Gastroesophageal sphincter (tissue), 4 donors: ENCODE results near the gene RAB6B. TPM values are rescaled to one million over a fixed set of nuclear protein-coding genes. Genes with fewer than 3 reads are reported as not detected.

ENCODE experiments used
- ATAC-seq: fragments of 150-250 bp; one replicate; pipeline ENCODE4 v1.9.1; 2016; ENCODE audit warnings: mild to moderate bottlenecking, moderate library complexity
- H3K27ac ChIP-seq, 4 donors: fragments of 200-600 bp; sonication (generic) in 3 of 4; 1 replicate in 3 of 4; 2 replicates in 1 of 4; pipeline ENCODE4 v1.5.1; 2016 to 2019
- H3K27me3 ChIP-seq: fragments of 200-600 bp; sonication (generic); one replicate; pipeline ENCODE4 v1.5.1; 2019
- H3K36me3 ChIP-seq, 2 donors: fragments of 200-600 bp; sonication (generic); one replicate each; pipeline ENCODE4 v1.5.1; 2019; ENCODE audit warnings: control low read depth in 1 of 2
- H3K4me1 ChIP-seq, 3 donors: fragments of 200-600 bp; sonication (generic); 1 replicate in 2 of 3; 2 replicates in 1 of 3; pipeline ENCODE4 v1.5.1; 2016 to 2019; ENCODE audit warnings: control low read depth in 2 of 3
- H3K4me3 ChIP-seq, 2 donors: fragments of 200-600 bp; sonication (generic); one replicate each; pipeline ENCODE4 v1.5.1; 2019; ENCODE audit warnings: mild to moderate bottlenecking in 1 of 2, moderate library complexity in 1 of 2
- H3K9me3 ChIP-seq, 3 donors: fragments of 200-600 bp; sonication (generic); one replicate each; pipeline ENCODE4 v1.5.1; 2017 to 2019; ENCODE audit warnings: control low read depth in 2 of 3
- EP300 ChIP-seq: sonication (generic); formaldehyde crosslinking; IDR thresholded peaks from one replicate; pipeline ENCODE4 v1.6.1; 2017; ENCODE audit warnings: antibody characterized with exemption, mild to moderate bottlenecking
- POLR2A ChIP-seq, 2 donors: fragments of 450-650 bp; IDR thresholded peaks; one replicate each; pipeline ENCODE4 v1.6.1; 2017; ENCODE audit warnings: antibody characterized with exemption in 2 of 2, mild to moderate bottlenecking in 2 of 2, moderate library complexity in 1 of 2
- POLR2AphosphoS5 ChIP-seq: sonication (generic); formaldehyde crosslinking; IDR thresholded peaks from one replicate; pipeline ENCODE4 v1.6.1; 2017; ENCODE audit warnings: antibody characterized with exemption
- WGBS, 2 donors: methylation state at CpG; one replicate each; pipeline ENCODE4 v1.1.5; 2018; ENCODE audit warnings: low coverage in 1 of 2; 5-methylcytosine and 5-hydroxymethylcytosine counted together
- total RNA-seq, 4 donors: library from RNA; depleted of rRNA; stranded (reverse); fragments of >200 nt; gene quantifications; one replicate each; pipeline ENCODE4 v1.1.0, GENCODE V29; 2016
- TF ChIP-seq, protein P1 (sequence below), 4 experiments: fragments of 200-600 bp in 2 of 4; fragments of 450-650 bp in 2 of 4; sonication (generic) in 1 of 4; IDR thresholded peaks; one replicate each; pipeline ENCODE4 v1.5.1; 2017 to 2019; ENCODE audit warnings: antibody characterized with exemption in 4 of 4, mild to moderate bottlenecking in 2 of 4, moderate library complexity in 2 of 4

RAB6B gene
- total RNA-seq, 4 donors from 2014 or later, result 5.0 to 16.1 (median 8.7) TPM

- Histone ChIP-seq H3K4me3 (no peak overlapping the region), H3K27me3 (peaks cover 7% of the 10 kb centered on the region), H3K36me3 (no peaks in the 10 kb centered on the region), H3K4me1 (no peaks in the 10 kb centered on the region), H3K9me3 (no peaks in the 10 kb centered on the region), H3K27ac (no peak overlapping the region)
- WGBS, 2 donors, result 61 to 66% methylated on average over 2 to 7 of the region's 8 CpGs
- ATAC-seq, result no peak
- TF ChIP-seq EP300 (no peak), POLR2A (IDR thresholded peaks at IDR 0.05) (no peak), POLR2AphosphoS5 (no peak)
- TF ChIP-seq, protein P1, sequence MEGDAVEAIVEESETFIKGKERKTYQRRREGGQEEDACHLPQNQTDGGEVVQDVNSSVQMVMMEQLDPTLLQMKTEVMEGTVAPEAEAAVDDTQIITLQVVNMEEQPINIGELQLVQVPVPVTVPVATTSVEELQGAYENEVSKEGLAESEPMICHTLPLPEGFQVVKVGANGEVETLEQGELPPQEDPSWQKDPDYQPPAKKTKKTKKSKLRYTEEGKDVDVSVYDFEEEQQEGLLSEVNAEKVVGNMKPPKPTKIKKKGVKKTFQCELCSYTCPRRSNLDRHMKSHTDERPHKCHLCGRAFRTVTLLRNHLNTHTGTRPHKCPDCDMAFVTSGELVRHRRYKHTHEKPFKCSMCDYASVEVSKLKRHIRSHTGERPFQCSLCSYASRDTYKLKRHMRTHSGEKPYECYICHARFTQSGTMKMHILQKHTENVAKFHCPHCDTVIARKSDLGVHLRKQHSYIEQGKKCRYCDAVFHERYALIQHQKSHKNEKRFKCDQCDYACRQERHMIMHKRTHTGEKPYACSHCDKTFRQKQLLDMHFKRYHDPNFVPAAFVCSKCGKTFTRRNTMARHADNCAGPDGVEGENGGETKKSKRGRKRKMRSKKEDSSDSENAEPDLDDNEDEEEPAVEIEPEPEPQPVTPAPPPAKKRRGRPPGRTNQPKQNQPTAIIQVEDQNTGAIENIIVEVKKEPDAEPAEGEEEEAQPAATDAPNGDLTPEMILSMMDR (IDR thresholded peaks at IDR 0.05), result no peak
Observed at GRCh38 chr3:133777807-133778568, 117.7 kb downstream of the RAB6B start.

DNA sequence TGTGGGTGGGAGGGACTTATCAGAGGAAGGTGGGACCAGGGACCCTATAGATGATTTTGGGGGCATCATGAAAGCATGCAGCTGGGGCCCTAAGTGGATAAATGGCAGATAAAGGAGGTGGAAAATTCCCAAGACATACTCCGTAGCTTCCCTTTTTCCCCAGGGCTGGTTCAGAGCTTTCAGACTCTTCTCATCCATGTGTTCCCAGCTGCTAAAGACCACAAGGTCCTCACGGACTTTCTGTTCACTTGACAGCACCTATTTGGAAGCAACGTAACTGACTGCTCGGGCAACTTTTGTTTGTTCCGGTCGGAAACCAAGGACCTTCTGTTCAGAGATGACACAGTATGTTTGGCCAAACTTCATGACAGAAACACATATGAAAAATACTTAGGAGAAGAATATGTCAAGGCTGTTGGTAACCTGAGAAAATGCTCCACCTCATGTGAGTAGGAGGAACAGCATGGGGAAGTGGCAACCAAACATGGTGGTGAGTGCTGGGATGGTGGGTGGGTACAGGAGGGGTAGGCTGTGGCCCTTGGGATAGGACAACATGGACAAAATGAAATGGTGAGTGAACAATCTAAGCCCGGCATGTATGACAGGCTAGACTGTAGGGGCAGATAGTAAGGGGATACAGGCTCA, 118.8 kb downstream of the RAB6B start:
- Histone ChIP-seq H3K4me1 (no peaks in the 10 kb centered on the region), H3K27me3 (no peaks in the 10 kb centered on the region), H3K9me3 (no peaks in the 10 kb centered on the region), H3K27ac (no peak overlapping the region), H3K36me3 (no peaks in the 10 kb centered on the region), H3K4me3 (no peak overlapping the region)
- ATAC-seq, result no peak
- no peak for TF ChIP-seq POLR2A (IDR thresholded peaks at IDR 0.05)
- TF ChIP-seq POLR2AphosphoS5, result no peak
- no peak for TF ChIP-seq EP300
- TF ChIP-seq, protein P1 (IDR thresholded peaks at IDR 0.05), result no peak
- WGBS, 2 donors, result 86 to 96% methylated on average over 7 of the region's 7 CpGs

DNA sequence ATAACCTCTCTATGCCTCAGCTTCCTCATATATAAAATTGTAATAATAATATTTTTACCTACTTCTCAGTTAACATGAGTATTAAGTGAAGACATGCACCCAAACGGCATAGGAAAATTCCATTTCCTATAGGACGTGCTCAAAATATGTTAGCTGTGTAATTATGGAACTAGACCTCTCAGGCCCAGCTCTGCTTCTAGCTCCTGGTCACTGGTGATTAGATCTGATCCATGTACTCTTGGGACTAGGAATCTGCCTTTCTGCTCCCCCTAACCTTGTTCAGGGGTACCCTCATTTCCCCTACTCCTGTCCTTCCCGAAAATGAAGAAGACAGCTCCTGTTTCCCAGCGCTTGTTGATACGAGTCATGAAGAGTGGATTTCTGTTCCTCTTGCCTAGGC, 119.8 kb downstream of the RAB6B start:
- 88 to 97% methylated on average over 3 to 4 of the region's 5 CpGs for WGBS, 2 donors

GRCh38 chr3:133775309-133775708, 120.4 kb downstream of the RAB6B start:
- WGBS, 2 donors, result 93 to 100% methylated on average over 6 to 8 of the region's 9 CpGs

More for the DNA sequence above, 119.8 kb downstream of the RAB6B start:
- Histone ChIP-seq H3K9me3 (no peaks in the 10 kb centered on the region), H3K4me3 (no peak overlapping the region), H3K36me3 (no peaks in the 10 kb centered on the region), H3K27ac (no peak overlapping the region), H3K27me3 (no peaks in the 10 kb centered on the region), H3K4me1 (no peaks in the 10 kb centered on the region)
- ATAC-seq, result no peak
- TF ChIP-seq, protein P1 (IDR thresholded peaks at IDR 0.05), result no peak
- TF ChIP-seq EP300 (no peak), POLR2A (IDR thresholded peaks at IDR 0.05) (no peak), POLR2AphosphoS5 (no peak)

More at GRCh38 chr3:133775309-133775708, 120.4 kb downstream of the RAB6B start:
- H3K27ac ChIP-seq, result no peak overlapping the region
- no peaks in the 10 kb centered on the region for H3K27me3 ChIP-seq
- no peak overlapping the region for H3K4me3 ChIP-seq
- ATAC-seq, result no peak
- H3K4me1 ChIP-seq, result no peaks in the 10 kb centered on the region
- TF ChIP-seq EP300 (no peak), POLR2A (IDR thresholded peaks at IDR 0.05) (no peak), POLR2AphosphoS5 (no peak)
- TF ChIP-seq, protein P1 (IDR thresholded peaks at IDR 0.05), result no peak
- H3K9me3 ChIP-seq, result no peaks in the 10 kb centered on the region
- H3K36me3 ChIP-seq, result no peaks in the 10 kb centered on the region

Other genes with a start within 250 kb of the RAB6B start
- 10 to 100 TPM; 16.5 to 29.3 (median 21.9) TPM for gene TOPBP1, start 233.9 kb downstream of the RAB6B start, total RNA-seq
- gene TF, start 149.5 kb downstream of the RAB6B start, total RNA-seq, result 10 to 100 TPM in 1 of 4 donors, 1 to 10 TPM in 2, under 1 TPM in 1; 0.78 to 12.5 (median 1.2) TPM
- 10 to 100 TPM; 13.8 to 32.1 (median 24.4) TPM for gene SRPRB, start 90.1 kb downstream of the RAB6B start, total RNA-seq
- 10 to 100 TPM in 3 of 4 donors, 1 to 10 TPM in 1; 7.8 to 12.0 (median 11.1) TPM for gene SLCO2A1, start 134.0 kb upstream of the RAB6B start, total RNA-seq